HepG2 (cell line): ENCODE measurements around the gene ZBTB20. TPM values are rescaled to one million over a fixed set of nuclear protein-coding genes. Genes with fewer than 3 reads are reported as not detected.
"Not testable (repeated sequence)": the region's sequence is repeated elsewhere in the genome, so short reads cannot be mapped to it uniquely, and the experiment has no call there.

ENCODE experiments used
- ATAC-seq: fragments of 200-7000 bp; cut with Tn5 transposase; 3 replicates; pipeline ENCODE4 v1.9.1; 2020; ENCODE audit warnings: mild to moderate bottlenecking, moderate library complexity
- BruUV-seq: library from RNA; stranded (reverse); fragments of 400-500 nt; replicated peaks from 2 replicates; lab custom pipeline; 2021; lab: Mats Ljungman, UMichigan
- CTCF ChIA-PET: fragments of 300-600 bp; formaldehyde crosslinking; extraction: SDS; loops from one replicate; lab custom pipeline; 2021; ENCODE audit warnings: low total read pairs, inconsistent platforms, low intra/inter-chr PET ratio; lab: Yijun Ruan, JAX
- POLR2A ChIA-PET: fragments of 350-600 bp; sonication (Branson Sonifier 250); formaldehyde crosslinking; loops from one replicate; lab custom pipeline; 2020; ENCODE audit warnings: antibody characterized with exemption, inconsistent platforms; lab: Yijun Ruan, JAX
- DNase-seq: peaks from one replicate; pipeline ENCODE4 v3.0.0-alpha.2; 2015; ENCODE audit warnings: low spot score
- FAIRE-seq: peaks from 3 replicates; lab custom pipeline; 2011; peaks lifted over from hg19 to GRCh38; lab: Jason Lieb, UNC
- H2AFZ ChIP-seq: one replicate; pipeline ENCODE4 v1.6.1; 2011; ENCODE audit warnings: low read length, inconsistent platforms
- H3K27ac ChIP-seq: fragments of 300-600 bp; 3 replicates; pipeline ENCODE4 v1.8.0; 2011; ENCODE audit warnings: mixed run types, mild to moderate bottlenecking, mixed read lengths, low read length, inconsistent platforms; ENCODE audit not compliant: insufficient read depth; ENCODE audit errors: extremely low read length
- H3K27me3 ChIP-seq, 2 experiments: fragments of 200-600 bp in 1 of 2; 2 replicates in 1 of 2; 3 replicates in 1 of 2; pipeline versions ENCODE4 v1.6.0 to v1.8.0; 2011; ENCODE audit warnings: low read length in 2 of 2, mild to moderate bottlenecking in 2 of 2, moderate library complexity in 2 of 2, inconsistent platforms in 1 of 2; ENCODE audit not compliant: insufficient read depth in 2 of 2, control insufficient read depth in 1 of 2
- H3K36me3 ChIP-seq, 2 experiments: fragments of 200-600 bp in 1 of 2; replicated peaks in 1 of 2; 2 replicates in 1 of 2; 3 replicates in 1 of 2; pipeline versions ENCODE4 v1.5.1 to v1.8.0; 2011; ENCODE audit warnings: low read length in 2 of 2, inconsistent platforms in 1 of 2; ENCODE audit not compliant: insufficient read depth in 2 of 2, control insufficient read depth in 1 of 2
- H3K4me1 ChIP-seq: 2 replicates; pipeline ENCODE4 v1.5.1; 2012; ENCODE audit warnings: low read length, inconsistent platforms; ENCODE audit not compliant: insufficient read depth
- H3K4me2 ChIP-seq: 2 replicates; pipeline ENCODE4 v1.6.0; 2011; ENCODE audit warnings: low read depth, low read length, inconsistent platforms
- H3K4me3 ChIP-seq, 3 experiments: fragments of 200-600 bp in 1 of 3; sonication (generic), shearing (Covaris generic) in 1 of 3; replicated peaks in 1 of 3; 2 replicates each; pipeline ENCODE4 v1.5.1; 2011 to 2016; ENCODE audit warnings: low read length in 3 of 3, inconsistent platforms in 2 of 3, low read depth in 2 of 3, mild to moderate bottlenecking in 2 of 3, control low read depth in 1 of 3, mixed read lengths in 1 of 3; ENCODE audit not compliant: insufficient read depth in 1 of 3
- H3K79me2 ChIP-seq: one replicate; pipeline ENCODE4 v1.6.1; 2011; ENCODE audit warnings: low read length, inconsistent platforms; ENCODE audit not compliant: insufficient read depth
- H3K9ac ChIP-seq: 2 replicates; pipeline ENCODE4 v1.6.0; 2011; ENCODE audit warnings: mild to moderate bottlenecking, low read depth, low read length, inconsistent platforms; ENCODE audit not compliant: insufficient read depth
- H3K9me3 ChIP-seq: 2 replicates; pipeline ENCODE4 v1.5.1; 2012; ENCODE audit warnings: mild to moderate bottlenecking, low read length
- H4K20me1 ChIP-seq: 2 replicates; pipeline ENCODE4 v1.6.0; 2011; ENCODE audit warnings: inconsistent platforms, mild to moderate bottlenecking, low read length, moderate library complexity; ENCODE audit not compliant: insufficient read depth
- CENPT ChIP-seq: sonication (generic); formaldehyde crosslinking; IDR thresholded peaks from 2 replicates; pipeline ENCODE4 v1.8.0; 2022; ENCODE audit warnings: low read depth, mild to moderate bottlenecking, moderate library complexity, missing genetic modification reagents
- GABPA ChIP-seq, 2 experiments: IDR thresholded peaks; 2 replicates each; pipeline ENCODE4 v1.6.1; 2011 to 2016; ENCODE audit warnings: low read depth in 2 of 2, low read length in 1 of 2, missing biosample characterization in 1 of 2, missing genetic modification characterization in 1 of 2
- RORA ChIP-seq: sonication (generic); formaldehyde crosslinking; IDR thresholded peaks from 2 replicates; pipeline ENCODE4 v1.5.0; 2020; ENCODE audit warnings: mild to moderate bottlenecking, missing genetic modification reagents, moderate library complexity
- SAP130 ChIP-seq: IDR thresholded peaks from 2 replicates; pipeline ENCODE4 v1.6.1; 2016; ENCODE audit warnings: low read depth
- TSC22D2 ChIP-seq: sonication (generic); formaldehyde crosslinking; IDR thresholded peaks from 2 replicates; pipeline ENCODE4 v1.5.1; 2020; ENCODE audit warnings: missing genetic modification reagents, mild to moderate bottlenecking, borderline replicate concordance
- ZFP90 ChIP-seq: sonication (generic); formaldehyde crosslinking; IDR thresholded peaks from 2 replicates; pipeline ENCODE4 v1.8.0; 2022; ENCODE audit warnings: missing genetic modification reagents, mild to moderate bottlenecking, inconsistent platforms, borderline replicate concordance
- ZNF343 ChIP-seq: sonication (generic); formaldehyde crosslinking; IDR thresholded peaks from 2 replicates; pipeline ENCODE4 v1.4.0; 2020; ENCODE audit warnings: mild to moderate bottlenecking, missing genetic modification reagents
- WGBS: methylation state at CpG from one replicate; pipeline ENCODE4 v1.1.6; 2017; ENCODE audit warnings: low lambda C conversion rate; 5-methylcytosine and 5-hydroxymethylcytosine counted together
- in situ Hi-C: cut with HindIII; loops from 2 replicates; pipeline ENCODE4 v1.10.0; 2017; ENCODE audit warnings: low pct_unique_long_range_greater_than_20kb; ENCODE audit not compliant: extremely low pct_ligation_motif_present
- intact Hi-C: fragments of 100-400 bp; cut with micrococcal nuclease; formaldehyde crosslinking; loops from one replicate; pipeline ENCODE4 v1.10.0; 2022; ENCODE audit not compliant: unreplicated experiment
- polyA plus RNA-seq, 8 experiments: library from polyadenylated mRNA; depleted of rRNA in 3 of 8; stranded (reverse) in 7 of 8; unstranded in 1 of 8; fragments of >200 nt; fragmentation: Illumina TruSeq in 4 of 8; extraction: Trizol in 4 of 8; gene quantifications; 2 replicates each; pipeline versions ENCODE4 v1.2.1 to v1.2.3, GENCODE V29; 2011 to 2016; ENCODE audit warnings: low read depth in 4 of 8, missing spikeins in 1 of 8, mixed read lengths in 1 of 8; ENCODE audit not compliant: insufficient read depth in 1 of 8
- total RNA-seq, 5 experiments: library from RNA; depleted of rRNA; stranded (reverse); fragments of >200 nt; fragmentation: Illumina TruSeq; extraction: Trizol; gene quantifications; 2 replicates each; pipeline ENCODE4 v1.2.3, GENCODE V29; 2016; ENCODE audit warnings: low read depth in 1 of 5
- TF ChIP-seq, protein P1 (sequence below): sonication (generic); formaldehyde crosslinking; IDR thresholded peaks from 2 replicates; pipeline ENCODE4 v1.4.0; 2020; ENCODE audit warnings: mild to moderate bottlenecking, low read depth, missing genetic modification reagents
- TF ChIP-seq, protein P2 (sequence below): sonication (generic); formaldehyde crosslinking; IDR thresholded peaks from 2 replicates; pipeline ENCODE4 v1.4.0; 2020; ENCODE audit warnings: missing genetic modification reagents

The ZBTB20 gene
- total and polyA plus RNA-seq, 2 of the 13 experiments (the other 11 are each of a cell fraction or from before 2014, with no cell fraction given) = 1.9 to 8.8 TPM

DNA sequence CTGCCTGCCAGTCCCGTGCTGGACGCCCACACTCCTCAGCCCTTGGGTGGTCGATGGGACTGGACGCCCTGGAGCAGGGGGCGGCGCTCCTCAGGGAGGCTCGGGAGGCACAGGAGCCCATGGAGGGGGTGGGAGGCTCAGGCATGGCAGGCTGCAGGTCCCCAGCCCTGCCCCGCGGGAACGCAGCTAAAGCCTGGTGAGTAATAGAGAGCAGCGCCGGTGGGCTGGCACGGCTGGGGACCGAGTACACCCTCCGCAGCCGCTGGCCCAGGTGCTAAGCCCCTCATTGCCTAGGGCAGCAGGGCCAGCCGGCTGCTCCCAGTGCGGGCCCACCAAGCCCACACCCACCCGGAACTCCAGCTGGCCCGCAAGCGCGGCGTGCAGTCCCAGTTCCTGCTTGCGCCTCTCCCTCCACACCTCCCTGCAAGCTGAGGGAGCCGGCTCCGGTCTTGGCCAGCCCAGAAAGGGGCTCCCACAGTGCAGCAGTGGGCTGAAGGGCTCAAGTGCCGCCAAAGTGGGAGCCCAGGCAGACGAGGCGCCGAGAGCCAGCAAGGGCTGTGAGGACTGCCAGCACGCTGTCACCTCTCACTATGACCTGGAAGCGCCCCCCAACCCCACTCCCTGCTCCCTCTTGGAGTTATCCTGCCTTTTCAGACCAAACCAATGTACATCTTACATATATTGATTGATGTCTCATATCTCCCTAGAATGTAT lies 37.9 kb upstream of the ZBTB20 start:
- H3K36me3 ChIP-seq, H3K79me2 ChIP-seq, in situ Hi-C loops, H3K4me1 ChIP-seq, H2AFZ ChIP-seq, FAIRE-seq, H3K27ac ChIP-seq, DNase-seq, intact Hi-C loops, BruUV-seq, H3K9ac ChIP-seq, H3K27me3 ChIP-seq, POLR2A ChIA-PET, CTCF ChIA-PET, H3K9me3 ChIP-seq, H3K4me2 ChIP-seq, ATAC-seq, H3K4me3 ChIP-seq, H4K20me1 ChIP-seq: not testable (repeated sequence)
- WGBS = 98% methylated on average over 9 of the region's 32 CpGs

DNA sequence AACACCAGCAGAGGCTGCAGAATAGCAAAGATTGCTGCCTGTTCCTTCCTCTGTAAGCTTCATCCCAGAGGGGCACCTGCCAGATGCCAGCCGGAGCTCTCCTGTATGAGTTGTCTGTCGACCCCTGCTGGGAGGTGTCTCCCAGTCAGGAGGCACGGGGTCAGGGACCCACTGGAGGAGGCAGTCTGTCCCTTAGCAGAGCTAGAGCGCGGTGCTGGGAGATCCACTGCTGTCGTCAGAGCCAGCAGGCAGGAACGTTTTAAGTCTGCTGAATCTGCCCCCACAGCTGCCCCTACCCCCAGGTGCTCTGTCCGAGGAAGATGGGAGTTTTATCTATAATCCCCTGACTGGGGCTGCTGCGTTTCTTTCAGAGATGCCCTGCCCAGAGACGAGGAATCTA lies 31.8 kb upstream of the ZBTB20 start:
- H3K4me2 ChIP-seq, H4K20me1 ChIP-seq, in situ Hi-C loops, BruUV-seq, H3K4me3 ChIP-seq, H3K9ac ChIP-seq, FAIRE-seq, H2AFZ ChIP-seq, intact Hi-C loops, H3K36me3 ChIP-seq, H3K27ac ChIP-seq, H3K79me2 ChIP-seq, H3K9me3 ChIP-seq, ATAC-seq, DNase-seq, POLR2A ChIA-PET, H3K4me1 ChIP-seq, CTCF ChIA-PET, H3K27me3 ChIP-seq: not testable (repeated sequence)
- WGBS = 0% methylated on average over 2 of the region's 10 CpGs

DNA sequence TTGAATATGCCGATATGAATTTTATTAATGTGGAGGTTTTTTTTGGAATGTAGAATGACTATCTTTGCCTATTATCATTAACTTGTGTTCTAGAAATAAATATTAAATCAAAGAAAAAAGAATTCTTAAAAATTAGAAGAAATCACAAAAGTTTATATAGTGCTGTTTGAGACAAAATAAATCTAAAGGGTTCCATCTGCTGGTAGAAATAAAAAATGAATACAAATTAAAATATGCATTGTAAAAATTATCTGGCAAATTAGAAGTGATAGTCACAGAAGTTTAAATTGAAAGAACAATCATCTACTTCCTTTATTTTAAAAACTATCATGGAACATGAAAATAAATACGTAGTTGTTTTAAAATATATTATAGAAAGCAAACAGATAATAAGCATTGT lies 22.7 kb upstream of the ZBTB20 start:
- DNase-seq (no peak), ATAC-seq (no peak), FAIRE-seq (no peak)
- Histone ChIP-seq H3K27ac (no peak overlapping the region), H2AFZ (no peak overlapping the region), H3K4me2 (no peak overlapping the region), H3K36me3 (no peaks in the 10 kb centered on the region), H3K79me2 (no peaks in the 10 kb centered on the region), H3K4me3 (no peak overlapping the region), H3K27me3 (no peaks in the 10 kb centered on the region), H3K9ac (no peak overlapping the region), H3K4me1 (no peaks in the 10 kb centered on the region), H4K20me1 (no peaks in the 10 kb centered on the region), H3K9me3 (no peaks in the 10 kb centered on the region)
- intact Hi-C loops (no loop called here), in situ Hi-C loops (no loop called here)
- ChIA-PET CTCF (no interaction called here), POLR2A (no interaction called here)
- 3% methylated on average over 2 of the region's 2 CpGs for WGBS
- BruUV-seq = no TSS peak
- TF ChIP-seq ZFP90 (no peak), GABPA (IDR thresholded peaks at IDR 0.05; ENCODE audit: low read depth, low read length) (no peak), GABPA (CRISPR knock-in tag; IDR thresholded peaks at IDR 0.05; ENCODE audit: low read depth) (no peak), TSC22D2 (CRISPR knock-in tag) (no peak), SAP130 (CRISPR knock-in tag) (no peak), CENPT (no peak), RORA (CRISPR knock-in tag) (no peak), ZNF343 (CRISPR knock-in tag) (no peak)
- TF ChIP-seq, protein P1, sequence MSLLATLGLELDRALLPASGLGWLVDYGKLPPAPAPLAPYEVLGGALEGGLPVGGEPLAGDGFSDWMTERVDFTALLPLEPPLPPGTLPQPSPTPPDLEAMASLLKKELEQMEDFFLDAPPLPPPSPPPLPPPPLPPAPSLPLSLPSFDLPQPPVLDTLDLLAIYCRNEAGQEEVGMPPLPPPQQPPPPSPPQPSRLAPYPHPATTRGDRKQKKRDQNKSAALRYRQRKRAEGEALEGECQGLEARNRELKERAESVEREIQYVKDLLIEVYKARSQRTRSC = no peak
- TF ChIP-seq, protein P2, sequence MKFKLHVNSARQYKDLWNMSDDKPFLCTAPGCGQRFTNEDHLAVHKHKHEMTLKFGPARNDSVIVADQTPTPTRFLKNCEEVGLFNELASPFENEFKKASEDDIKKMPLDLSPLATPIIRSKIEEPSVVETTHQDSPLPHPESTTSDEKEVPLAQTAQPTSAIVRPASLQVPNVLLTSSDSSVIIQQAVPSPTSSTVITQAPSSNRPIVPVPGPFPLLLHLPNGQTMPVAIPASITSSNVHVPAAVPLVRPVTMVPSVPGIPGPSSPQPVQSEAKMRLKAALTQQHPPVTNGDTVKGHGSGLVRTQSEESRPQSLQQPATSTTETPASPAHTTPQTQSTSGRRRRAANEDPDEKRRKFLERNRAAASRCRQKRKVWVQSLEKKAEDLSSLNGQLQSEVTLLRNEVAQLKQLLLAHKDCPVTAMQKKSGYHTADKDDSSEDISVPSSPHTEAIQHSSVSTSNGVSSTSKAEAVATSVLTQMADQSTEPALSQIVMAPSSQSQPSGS = no peak
